H1 (cell line): ENCODE results near the gene FBXO41. TPM values are rescaled to one million over a fixed set of nuclear protein-coding genes. Genes with fewer than 3 reads are reported as not detected.

ENCODE experiments used
- CTCF ChIA-PET: fragments of 300-600 bp; sonication (Branson Sonifier 250); formaldehyde crosslinking; loops from one replicate; lab custom pipeline; 2021; ENCODE audit not compliant: partially characterized antibody; lab: Charles Lee
- POLR2A ChIA-PET: fragments of 300-600 bp; sonication (Branson Sonifier 250); formaldehyde crosslinking; loops from one replicate; lab custom pipeline; 2021; ENCODE audit warnings: inconsistent platforms; ENCODE audit not compliant: partially characterized antibody; lab: Charles Lee
- DNase-seq, 2 experiments: peaks; one replicate each; pipeline versions ENCODE4 v3.0.0 to v3.0.0-alpha.2; 2010 to 2022; ENCODE audit warnings: low spot score in 2 of 2, low read depth in 1 of 2, mixed read lengths in 1 of 2
- FAIRE-seq: peaks from 2 replicates; lab custom pipeline; 2011; peaks lifted over from hg19 to GRCh38; lab: Jason Lieb, UNC
- H2AFZ ChIP-seq: 2 replicates; pipeline ENCODE4 v1.8.1; 2012; ENCODE audit warnings: low read length, inconsistent platforms
- H2AK5ac ChIP-seq: 2 replicates; pipeline ENCODE4 v1.6.1; 2013; ENCODE audit warnings: low read depth, low read length
- H2BK120ac ChIP-seq: replicated peaks from 2 replicates; pipeline ENCODE3; 2013; ENCODE audit warnings: low read depth, low read length, inconsistent platforms
- H2BK12ac ChIP-seq: 2 replicates; pipeline ENCODE4 v1.6.1; 2013; ENCODE audit warnings: low read depth, low read length
- H2BK15ac ChIP-seq: 2 replicates; pipeline ENCODE4 v1.6.1; 2013; ENCODE audit warnings: low read length
- H2BK20ac ChIP-seq: 2 replicates; pipeline ENCODE4 v1.6.1; 2013; ENCODE audit warnings: low read length
- H2BK5ac ChIP-seq: 2 replicates; pipeline ENCODE4 v1.6.1; 2013; ENCODE audit warnings: low read depth, low read length
- H3K14ac ChIP-seq: 2 replicates; pipeline ENCODE4 v1.6.1; 2013; ENCODE audit warnings: inconsistent platforms; ENCODE audit not compliant: insufficient read length
- H3K18ac ChIP-seq: 2 replicates; pipeline ENCODE4 v1.6.1; 2013; ENCODE audit warnings: low read length; ENCODE audit errors: extremely low read depth
- H3K23ac ChIP-seq: 2 replicates; pipeline ENCODE4 v1.6.1; 2013; ENCODE audit warnings: inconsistent platforms; ENCODE audit not compliant: insufficient read length
- H3K23me2 ChIP-seq: 2 replicates; pipeline ENCODE4 v1.6.1; 2013; ENCODE audit warnings: low read depth, low read length
- H3K27ac ChIP-seq: 2 replicates; pipeline ENCODE4 v1.6.1; 2011; ENCODE audit warnings: low read depth, low read length, inconsistent platforms
- H3K27me3 ChIP-seq, 4 experiments: replicated peaks in 1 of 4; 1 replicate in 1 of 4; 2 replicates in 3 of 4; pipeline versions ENCODE4 v1.6.1 to v1.8.1; 2011 to 2013; ENCODE audit warnings: low read length in 3 of 4, mild to moderate bottlenecking in 3 of 4, inconsistent platforms in 2 of 4, mixed read lengths in 2 of 4, moderate library complexity in 1 of 4; ENCODE audit not compliant: control insufficient read depth in 3 of 4, insufficient read depth in 3 of 4; ENCODE audit errors: extremely low read depth in 1 of 4
- H3K36me3 ChIP-seq, 4 experiments: 2 replicates each; pipeline versions ENCODE4 v1.6.1 to v1.8.1; 2011 to 2013; ENCODE audit warnings: mild to moderate bottlenecking in 4 of 4, low read length in 3 of 4, moderate library complexity in 2 of 4, control low read depth in 1 of 4, inconsistent platforms in 1 of 4; ENCODE audit not compliant: insufficient read depth in 4 of 4, control insufficient read depth in 2 of 4
- H3K4ac ChIP-seq: replicated peaks from 2 replicates; pipeline ENCODE3; 2013; ENCODE audit warnings: low read length, low read depth, mixed read lengths, inconsistent platforms; ENCODE audit not compliant: insufficient read length
- H3K4me1 ChIP-seq, 4 experiments: replicated peaks in 1 of 4; 1 replicate in 1 of 4; 2 replicates in 3 of 4; pipeline versions ENCODE4 v1.6.1 to v1.8.1; 2011 to 2013; ENCODE audit warnings: low read length in 3 of 4, inconsistent platforms in 2 of 4, mixed read lengths in 1 of 4; ENCODE audit not compliant: insufficient read depth in 4 of 4, control insufficient read depth in 3 of 4
- H3K4me2 ChIP-seq, 2 experiments: 2 replicates each; pipeline versions ENCODE4 v1.6.1 to v1.8.1; 2011 to 2013; ENCODE audit warnings: low read depth in 2 of 2, low read length in 2 of 2, control low read depth in 1 of 2, inconsistent platforms in 1 of 2, mild to moderate bottlenecking in 1 of 2; ENCODE audit not compliant: insufficient read depth in 1 of 2
- H3K4me3 ChIP-seq, 4 experiments: fragments of 200-600, 300-600 bp in 1 of 4; sonication (generic), shearing (Covaris generic), sonication (Bioruptor Twin) in 1 of 4; 2 replicates each; pipeline versions ENCODE4 v1.5.1 to v1.8.1; 2011 to 2016; ENCODE audit warnings: low read length in 4 of 4, low read depth in 3 of 4, control low read depth in 2 of 4, inconsistent platforms in 2 of 4, mild to moderate bottlenecking in 2 of 4, mixed read lengths in 1 of 4, moderate library complexity in 1 of 4; ENCODE audit not compliant: insufficient read depth in 2 of 4; ENCODE audit errors: extremely low read depth in 1 of 4
- H3K56ac ChIP-seq: replicated peaks from 2 replicates; pipeline ENCODE3; 2013; ENCODE audit warnings: low read depth, mild to moderate bottlenecking, mixed read lengths, low read length, inconsistent platforms; ENCODE audit not compliant: insufficient read length
- H3K79me1 ChIP-seq: 2 replicates; pipeline ENCODE4 v1.6.1; 2013; ENCODE audit warnings: low read depth, low read length, control low read depth
- H3K79me2 ChIP-seq, 2 experiments: 2 replicates each; pipeline versions ENCODE4 v1.6.1 to v1.8.1; 2012 to 2013; ENCODE audit warnings: low read length in 2 of 2, mild to moderate bottlenecking in 2 of 2, inconsistent platforms in 1 of 2; ENCODE audit not compliant: insufficient read depth in 2 of 2, control insufficient read depth in 1 of 2
- H3K9ac ChIP-seq, 4 experiments: replicated peaks in 1 of 4; 1 replicate in 1 of 4; 2 replicates in 3 of 4; pipeline versions ENCODE4 v1.6.1 to v1.8.1; 2011 to 2013; ENCODE audit warnings: low read depth in 3 of 4, low read length in 3 of 4, control low read depth in 2 of 4, mild to moderate bottlenecking in 2 of 4, moderate library complexity in 2 of 4, inconsistent platforms in 1 of 4; ENCODE audit errors: extremely low read depth in 1 of 4
- H3K9me3 ChIP-seq, 2 experiments: 2 replicates each; pipeline versions ENCODE4 v1.6.1 to v1.8.1; 2012 to 2013; ENCODE audit warnings: mild to moderate bottlenecking in 2 of 2, moderate library complexity in 2 of 2, control low read depth in 1 of 2, inconsistent platforms in 1 of 2, low read depth in 1 of 2, low read length in 1 of 2, mixed read lengths in 1 of 2; ENCODE audit not compliant: insufficient read depth in 2 of 2
- H4K20me1 ChIP-seq, 2 experiments: replicated peaks in 1 of 2; 2 replicates each; pipeline versions ENCODE3 to v1.8.1; 2011 to 2013; ENCODE audit warnings: inconsistent platforms in 2 of 2, low read length in 2 of 2, mild to moderate bottlenecking in 1 of 2; ENCODE audit not compliant: insufficient read depth in 2 of 2, control insufficient read depth in 1 of 2
- H4K5ac ChIP-seq: 2 replicates; pipeline ENCODE4 v1.6.1; 2013; ENCODE audit warnings: low read length, low read depth, mixed read lengths, inconsistent platforms; ENCODE audit not compliant: insufficient read length
- H4K8ac ChIP-seq: 2 replicates; pipeline ENCODE4 v1.8.0; 2013; ENCODE audit warnings: mild to moderate bottlenecking, moderate library complexity, low read length, inconsistent platforms; ENCODE audit not compliant: insufficient read depth; ENCODE audit errors: extremely low read depth
- H4K91ac ChIP-seq: replicated peaks from 2 replicates; pipeline ENCODE3; 2013; ENCODE audit warnings: low read length, mixed read lengths, inconsistent platforms; ENCODE audit not compliant: insufficient read length
- BACH1 ChIP-seq: IDR thresholded peaks from 2 replicates; pipeline ENCODE4 v1.6.1; 2012; ENCODE audit warnings: low read length, improper control_type of control experiment
- CBX5 ChIP-seq: fragments of 300-800, 300-1000 bp; sonication (generic); IDR thresholded peaks from 2 replicates; pipeline ENCODE4 v1.7.1; 2016; ENCODE audit warnings: antibody characterized with exemption, low read length, low read depth
- GTF2F1 ChIP-seq: IDR thresholded peaks from 2 replicates; pipeline ENCODE4 v1.6.1; 2012; ENCODE audit warnings: low read depth, low read length, improper control_type of control experiment, borderline replicate concordance
- HDAC2 ChIP-seq, 2 experiments: fragments of 300-600 bp in 1 of 2; sonication (generic) in 1 of 2; IDR thresholded peaks; 2 replicates each; pipeline ENCODE4 v1.6.1; 2011 to 2012; ENCODE audit warnings: low read depth in 2 of 2, low read length in 2 of 2, mild to moderate bottlenecking in 2 of 2, moderate library complexity in 2 of 2, borderline replicate concordance in 1 of 2, inconsistent platforms in 1 of 2
- KDM1A ChIP-seq: fragments of 200-600, 300-600 bp; sonication (generic); IDR thresholded peaks from 2 replicates; pipeline ENCODE4 v1.7.1; 2016; ENCODE audit warnings: mild to moderate bottlenecking, low read length, borderline replicate concordance
- MAFK ChIP-seq: IDR thresholded peaks from 2 replicates; pipeline ENCODE4 v1.6.1; 2012; ENCODE audit warnings: low read depth, mild to moderate bottlenecking, improper control_type of control experiment, low read length
- PHF8 ChIP-seq: fragments of 200-600 bp; sonication (generic); conservative IDR thresholded peaks from 2 replicates; pipeline ENCODE4 v1.7.1; 2012; ENCODE audit warnings: low read depth, mild to moderate bottlenecking, inconsistent platforms, low read length, moderate library complexity
- SIRT6 ChIP-seq: IDR thresholded peaks from one replicate; pipeline ENCODE4 v1.7.1; 2012; ENCODE audit warnings: low read length, inconsistent platforms
- SRF ChIP-seq: IDR thresholded peaks from 2 replicates; pipeline ENCODE4 v1.6.1; 2011; ENCODE audit warnings: mild to moderate bottlenecking, low read depth, low read length, moderate library complexity
- TAF1 ChIP-seq: IDR thresholded peaks from 2 replicates; pipeline ENCODE4 v1.6.1; 2011; ENCODE audit warnings: mild to moderate bottlenecking, low read depth, low read length
- TEAD4 ChIP-seq: IDR thresholded peaks from 2 replicates; pipeline ENCODE4 v1.6.1; 2012; ENCODE audit warnings: low read depth, low read length, inconsistent platforms, mixed read lengths
- YY1 ChIP-seq: IDR thresholded peaks from 2 replicates; pipeline ENCODE4 v1.6.1; 2011; ENCODE audit warnings: low read depth, mild to moderate bottlenecking, low read length
- WGBS, 2 experiments: shearing (Covaris generic) in 1 of 2; methylation state at CpG; one replicate each; pipeline versions ENCODE4 v1.1.6 to v1.1.7; 2013 to 2015; ENCODE audit warnings: low lambda C conversion rate in 2 of 2, mixed read lengths in 2 of 2, inconsistent platforms in 1 of 2, low coverage in 1 of 2, missing lambda C conversion rate in 1 of 2; ENCODE audit not compliant: insufficient replicate concordance in 2 of 2, insufficient coverage in 1 of 2, insufficient read length in 1 of 2; ENCODE audit errors: extremely low coverage in 1 of 2, missing lambda C conversion rate in 1 of 2; 5-methylcytosine and 5-hydroxymethylcytosine counted together
- polyA plus RNA-seq, 7 experiments: library from polyadenylated mRNA; depleted of rRNA in 3 of 7; stranded (reverse) in 5 of 7; unstranded in 2 of 7; fragments of >200 nt in 5 of 7; fragments of 200-250 nt in 2 of 7; gene quantifications; 1 replicate in 5 of 7; 2 replicates in 1 of 7; 4 replicates in 1 of 7; pipeline versions ENCODE4 v1.2.1 to v1.2.3, GENCODE V29; 2011 to 2013; ENCODE audit warnings: missing spikeins in 2 of 7, mixed read lengths in 2 of 7
- total RNA-seq: library from RNA; stranded (reverse); fragmentation: NEBNext Ultra II Directional; extraction: Animal tissue kit (Norgen Biotek cat#: 25700); gene quantifications from 2 replicates; pipeline ENCODE4 v1.2.1, GENCODE V29; 2021
- TF ChIP-seq, protein P1 (sequence below), 3 experiments: IDR thresholded peaks; 1 replicate in 2 of 3; 2 replicates in 1 of 3; pipeline versions ENCODE4 v1.5.1 to v1.6.1; 2011; ENCODE audit warnings: low read length in 3 of 3, mild to moderate bottlenecking in 3 of 3, inconsistent platforms in 2 of 3, low read depth in 1 of 3, moderate library complexity in 1 of 3; ENCODE audit not compliant: insufficient read depth in 1 of 3; ENCODE audit errors: control extremely low read depth in 1 of 3

Gene FBXO41
- total and polyA plus RNA-seq, 2 of the 8 experiments (the other 6 are each of a cell fraction or from before 2014, with no cell fraction given), result 11.2 to 14.3 TPM

DNA sequence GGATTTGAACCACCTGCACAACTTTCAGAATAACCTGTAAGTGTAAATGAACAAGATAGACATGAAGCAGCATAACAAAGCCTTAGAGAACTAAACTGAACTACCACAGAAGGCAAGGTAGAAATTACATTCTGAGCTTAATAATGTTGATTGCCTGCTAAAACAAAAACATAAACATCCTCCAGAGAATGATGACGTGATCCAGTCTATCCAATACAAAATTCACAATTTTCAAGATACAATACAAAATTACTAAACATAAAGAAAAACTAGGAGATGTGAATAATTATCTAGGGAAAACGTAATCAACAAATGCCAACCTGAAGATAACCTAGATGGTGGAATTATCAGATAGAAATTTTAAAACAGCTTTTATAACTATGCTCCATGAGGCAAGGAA lies 49.8 kb upstream of the FBXO41 start:
- H3K18ac ChIP-seq, result no peak overlapping the region
- ChIA-PET POLR2A (no interaction called here), CTCF (interaction anchor here (0.9 to 3.2 kb wide), 4 partner anchors 10 to 440 kb away, joined by 3 to 11 read pairs (median 4); no protein-coding TSS in a partner anchor)
- no peak overlapping the region for H3K4me2 ChIP-seq
- H3K14ac ChIP-seq, result no peak overlapping the region
- no peaks in the 10 kb centered on the region for H3K36me3 ChIP-seq
- no peaks in the 10 kb centered on the region for H3K27me3 ChIP-seq
- no peak overlapping the region for H4K5ac ChIP-seq
- H4K91ac ChIP-seq, result no peak overlapping the region
- no peak overlapping the region for H2AFZ ChIP-seq
- H3K79me1 ChIP-seq, result no peaks in the 10 kb centered on the region
- no peaks in the 10 kb centered on the region for H3K4me1 ChIP-seq
- no peak overlapping the region for H2BK120ac ChIP-seq
- H2BK15ac ChIP-seq, result no peak overlapping the region
- H2BK12ac ChIP-seq, result no peak overlapping the region
- H3K9me3 ChIP-seq, result no peaks in the 10 kb centered on the region
- no peak overlapping the region for H3K4ac ChIP-seq
- 89% methylated on average over 2 of the region's 2 CpGs; no CpG with 5 or more reads in 1 of the 2 experiments for WGBS, 2 experiments
- no peak overlapping the region for H2BK5ac ChIP-seq
- no peaks in the 10 kb centered on the region for H4K20me1 ChIP-seq
- H4K8ac ChIP-seq, result no peak overlapping the region
- H3K79me2 ChIP-seq, result no peaks in the 10 kb centered on the region
- no peaks in the 10 kb centered on the region for H3K23me2 ChIP-seq
- H3K9ac ChIP-seq, result no peak overlapping the region
- H2AK5ac ChIP-seq, result no peak overlapping the region
- no peak overlapping the region for H3K56ac ChIP-seq
- DNase-seq (no peak), FAIRE-seq (no peak)
- H2BK20ac ChIP-seq, result no peak overlapping the region
- H3K27ac ChIP-seq, result no peak overlapping the region
- no peak overlapping the region for H3K4me3 ChIP-seq
- H3K23ac ChIP-seq, result no peak overlapping the region
- no peak for TF ChIP-seq BACH1
- TF ChIP-seq, protein P1, sequence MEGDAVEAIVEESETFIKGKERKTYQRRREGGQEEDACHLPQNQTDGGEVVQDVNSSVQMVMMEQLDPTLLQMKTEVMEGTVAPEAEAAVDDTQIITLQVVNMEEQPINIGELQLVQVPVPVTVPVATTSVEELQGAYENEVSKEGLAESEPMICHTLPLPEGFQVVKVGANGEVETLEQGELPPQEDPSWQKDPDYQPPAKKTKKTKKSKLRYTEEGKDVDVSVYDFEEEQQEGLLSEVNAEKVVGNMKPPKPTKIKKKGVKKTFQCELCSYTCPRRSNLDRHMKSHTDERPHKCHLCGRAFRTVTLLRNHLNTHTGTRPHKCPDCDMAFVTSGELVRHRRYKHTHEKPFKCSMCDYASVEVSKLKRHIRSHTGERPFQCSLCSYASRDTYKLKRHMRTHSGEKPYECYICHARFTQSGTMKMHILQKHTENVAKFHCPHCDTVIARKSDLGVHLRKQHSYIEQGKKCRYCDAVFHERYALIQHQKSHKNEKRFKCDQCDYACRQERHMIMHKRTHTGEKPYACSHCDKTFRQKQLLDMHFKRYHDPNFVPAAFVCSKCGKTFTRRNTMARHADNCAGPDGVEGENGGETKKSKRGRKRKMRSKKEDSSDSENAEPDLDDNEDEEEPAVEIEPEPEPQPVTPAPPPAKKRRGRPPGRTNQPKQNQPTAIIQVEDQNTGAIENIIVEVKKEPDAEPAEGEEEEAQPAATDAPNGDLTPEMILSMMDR (IDR thresholded peaks at IDR 0.05; ENCODE audit: control extremely low read depth in 1 of 3, insufficient read depth in 1 of 3, low read depth in 1 of 3, low read length in 3 of 3), result no peak
- no peak for TF ChIP-seq CBX5
- no peak for TF ChIP-seq TAF1
- no peak for TF ChIP-seq TEAD4
- no peak for TF ChIP-seq KDM1A
- TF ChIP-seq YY1, result no peak
- no peak for TF ChIP-seq MAFK
- TF ChIP-seq PHF8, result no peak
- no peak for TF ChIP-seq HDAC2 (IDR thresholded peaks at IDR 0.05; ENCODE audit: borderline replicate concordance in 1 of 2, low read depth in 2 of 2, low read length in 2 of 2)
- TF ChIP-seq GTF2F1, result no peak
- no peak for TF ChIP-seq SRF
- no peak for TF ChIP-seq SIRT6
